Measurements from ENCODE around the gene GPA33.

DNA sequence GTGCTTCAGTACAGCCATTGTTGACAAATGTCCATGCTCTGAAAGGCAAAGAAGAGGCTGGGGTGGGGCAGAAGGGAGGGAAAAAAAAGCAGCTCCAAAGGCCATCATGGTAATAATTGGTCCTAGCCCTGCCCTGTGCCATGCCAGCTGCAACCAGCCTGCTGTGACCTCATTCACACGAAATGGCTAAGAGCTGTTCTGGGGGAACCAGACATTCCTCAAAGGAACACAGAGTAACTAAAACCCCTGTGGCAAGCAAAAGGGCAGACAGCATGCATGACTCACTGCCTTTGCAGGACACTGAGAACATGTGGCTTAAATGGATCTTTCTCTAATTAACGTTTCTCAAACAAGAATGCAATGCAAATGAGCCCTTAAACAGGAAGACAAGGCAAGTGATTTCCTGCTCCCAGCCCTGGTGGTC is 46.0 kb upstream of the GPA33 start:
- TF ChIP-seq POLR2AphosphoS5 (IDR thresholded peaks at IDR 0.05; ENCODE audit: low read depth, low read length) (no peak), SIN3A (IDR thresholded peaks at IDR 0.05; ENCODE audit: borderline replicate concordance, insufficient read depth, low read length) (no peak), FOXP2 (optimal IDR thresholded peaks at IDR 0.05; ENCODE audit: borderline replicate concordance, extremely low read depth, extremely low read length, insufficient read depth) (no peak), TAF1 (IDR thresholded peaks at IDR 0.05; ENCODE audit: borderline replicate concordance, insufficient read depth, low read length) (no peak)
- TF ChIP-seq, protein P1, sequence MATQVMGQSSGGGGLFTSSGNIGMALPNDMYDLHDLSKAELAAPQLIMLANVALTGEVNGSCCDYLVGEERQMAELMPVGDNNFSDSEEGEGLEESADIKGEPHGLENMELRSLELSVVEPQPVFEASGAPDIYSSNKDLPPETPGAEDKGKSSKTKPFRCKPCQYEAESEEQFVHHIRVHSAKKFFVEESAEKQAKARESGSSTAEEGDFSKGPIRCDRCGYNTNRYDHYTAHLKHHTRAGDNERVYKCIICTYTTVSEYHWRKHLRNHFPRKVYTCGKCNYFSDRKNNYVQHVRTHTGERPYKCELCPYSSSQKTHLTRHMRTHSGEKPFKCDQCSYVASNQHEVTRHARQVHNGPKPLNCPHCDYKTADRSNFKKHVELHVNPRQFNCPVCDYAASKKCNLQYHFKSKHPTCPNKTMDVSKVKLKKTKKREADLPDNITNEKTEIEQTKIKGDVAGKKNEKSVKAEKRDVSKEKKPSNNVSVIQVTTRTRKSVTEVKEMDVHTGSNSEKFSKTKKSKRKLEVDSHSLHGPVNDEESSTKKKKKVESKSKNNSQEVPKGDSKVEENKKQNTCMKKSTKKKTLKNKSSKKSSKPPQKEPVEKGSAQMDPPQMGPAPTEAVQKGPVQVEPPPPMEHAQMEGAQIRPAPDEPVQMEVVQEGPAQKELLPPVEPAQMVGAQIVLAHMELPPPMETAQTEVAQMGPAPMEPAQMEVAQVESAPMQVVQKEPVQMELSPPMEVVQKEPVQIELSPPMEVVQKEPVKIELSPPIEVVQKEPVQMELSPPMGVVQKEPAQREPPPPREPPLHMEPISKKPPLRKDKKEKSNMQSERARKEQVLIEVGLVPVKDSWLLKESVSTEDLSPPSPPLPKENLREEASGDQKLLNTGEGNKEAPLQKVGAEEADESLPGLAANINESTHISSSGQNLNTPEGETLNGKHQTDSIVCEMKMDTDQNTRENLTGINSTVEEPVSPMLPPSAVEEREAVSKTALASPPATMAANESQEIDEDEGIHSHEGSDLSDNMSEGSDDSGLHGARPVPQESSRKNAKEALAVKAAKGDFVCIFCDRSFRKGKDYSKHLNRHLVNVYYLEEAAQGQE (IDR thresholded peaks at IDR 0.05; ENCODE audit: insufficient read depth in 1 of 2, low read depth in 2 of 2, low read length in 2 of 2): no peak
